ENCODE measurements around the gene MEF2B. TPM values are rescaled to one million over a fixed set of nuclear protein-coding genes. Genes with fewer than 3 reads are reported as not detected.
"Not testable (repeated sequence)": the region's sequence is repeated elsewhere in the genome, so short reads cannot be mapped to it uniquely, and the experiment has no call there.

Gene MEF2B
- total RNA-seq, 1 donor from 2014 or later, result 0.13 TPM

DNA sequence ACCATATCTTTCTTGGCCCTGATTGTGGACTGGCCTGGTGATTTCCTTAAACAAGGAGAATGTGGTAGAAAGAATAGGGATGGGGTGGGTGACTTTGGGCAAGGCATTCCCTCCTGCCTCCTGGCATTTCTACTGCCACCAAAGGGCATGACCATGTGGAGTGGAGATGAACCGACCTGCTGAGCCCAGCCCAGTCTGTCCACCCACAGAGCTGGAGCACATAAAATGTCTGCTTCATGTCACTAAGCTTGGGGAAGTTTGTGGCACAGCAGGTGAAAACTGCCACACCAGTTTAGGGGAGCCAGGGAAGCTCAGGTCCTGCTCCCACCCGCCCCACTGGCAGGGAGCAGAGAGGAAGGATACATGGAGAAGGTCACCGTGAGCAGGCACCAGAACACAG, 38.1 kb downstream of the MEF2B start:
- DNase-seq (ENCODE audit: low read depth, low spot score), result no peak

GRCh38 chr19:19126102-19126501, 44.0 kb downstream of the MEF2B start:
- DNase-seq (ENCODE audit: low read depth, low spot score), result no peak

DNA sequence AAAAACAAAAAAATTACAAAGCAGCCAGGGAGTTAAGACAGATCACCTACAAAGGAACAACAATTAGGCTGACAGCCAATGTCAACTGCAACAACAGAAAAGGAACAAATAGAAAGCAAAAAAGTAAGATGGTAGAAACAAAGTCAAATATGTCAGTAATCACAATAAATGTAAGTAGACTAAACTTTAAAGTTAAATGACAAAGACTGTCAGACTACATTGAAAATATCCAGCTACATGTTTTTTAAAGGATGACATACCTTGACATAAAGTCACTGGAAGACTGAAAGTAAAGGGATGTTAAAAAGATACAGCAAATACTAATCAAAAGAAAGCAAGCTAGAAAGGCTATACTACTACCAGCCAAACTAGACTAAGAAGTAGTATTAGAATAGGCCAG, 46.7 kb downstream of the MEF2B start:
- no peak for DNase-seq (ENCODE audit: low read depth, low spot score)

GRCh38 chr19:19122902-19123301, 47.2 kb downstream of the MEF2B start:
- no peak for DNase-seq (ENCODE audit: low read depth, low spot score)

GRCh38 chr19:19121371-19121770, 48.7 kb downstream of the MEF2B start:
- DNase-seq (ENCODE audit: low read depth, low spot score), result no peak

GRCh38 chr19:19120308-19121231, 49.5 kb downstream of the MEF2B start:
- DNase-seq (ENCODE audit: low read depth, low spot score), result no peak

DNA sequence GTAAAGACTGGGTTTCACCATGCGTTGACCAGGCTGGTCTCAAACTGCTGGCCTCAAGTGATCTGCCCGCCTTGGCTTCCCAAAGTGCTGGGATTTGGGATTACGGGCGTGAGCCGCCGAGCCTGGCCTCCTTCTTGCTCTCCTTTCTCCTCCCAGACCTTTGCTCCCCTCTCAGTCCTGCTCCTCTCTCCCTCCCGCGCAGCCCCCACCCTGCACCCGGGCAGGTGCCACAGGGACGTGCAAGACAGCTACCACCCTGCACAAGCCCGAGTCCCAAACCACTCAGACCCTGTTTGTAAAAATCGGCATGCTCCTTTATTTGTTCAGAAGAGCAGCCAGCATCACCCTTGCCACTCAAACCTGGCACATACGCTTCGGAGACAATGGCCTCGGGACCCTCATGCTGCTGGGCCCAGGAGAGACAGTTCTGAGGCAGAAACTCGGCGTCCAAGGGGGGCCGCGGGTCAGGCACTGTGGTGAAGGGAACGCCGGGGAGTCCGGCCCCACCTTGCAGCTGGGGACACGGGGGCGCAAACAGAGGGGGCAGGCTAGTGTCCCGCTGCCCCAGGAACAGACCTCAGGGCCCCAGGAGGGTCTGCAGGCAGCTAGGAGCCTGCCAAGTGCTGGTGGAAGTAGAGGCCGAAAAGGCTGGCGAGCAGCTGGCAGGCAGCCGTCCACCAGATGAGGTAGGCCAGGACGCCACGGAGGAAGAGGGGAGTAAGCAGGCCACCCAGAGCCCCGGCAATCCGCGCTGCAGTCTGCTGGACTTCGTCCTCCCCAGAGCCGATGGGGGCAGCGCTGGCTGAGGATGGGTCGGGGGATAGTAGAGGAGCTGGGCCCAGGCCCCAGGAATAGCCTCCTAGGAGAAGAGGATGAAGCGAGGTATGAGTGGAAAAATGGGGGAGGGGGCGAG, 50.5 kb downstream of the MEF2B start:
- no peak for DNase-seq (ENCODE audit: low read depth, low spot score)

DNA sequence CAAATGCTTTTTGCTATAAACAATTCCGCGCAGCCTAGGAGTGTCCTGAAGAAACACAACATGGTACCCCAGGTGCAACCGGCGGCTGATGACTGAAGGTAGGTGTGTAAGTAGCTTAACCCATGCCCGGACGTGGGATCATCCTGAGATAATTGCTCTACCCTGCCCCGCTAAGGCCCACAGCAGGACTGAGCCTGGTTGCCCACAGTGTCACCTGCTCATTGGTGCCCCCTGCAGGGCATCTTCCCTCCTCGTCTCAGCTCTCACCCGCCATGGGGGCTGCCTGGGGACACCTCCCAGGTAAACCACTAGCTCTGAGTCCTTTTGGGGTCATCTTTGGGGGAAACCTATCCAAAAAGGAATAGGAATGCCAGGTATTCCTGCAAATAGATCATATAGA, 54.1 kb downstream of the MEF2B start:
- DNase-seq (ENCODE audit: low read depth, low spot score), result no peak

GRCh38 chr19:19113040-19113626, 56.9 kb downstream of the MEF2B start:
- no peak for DNase-seq (ENCODE audit: low read depth, low spot score)

GRCh38 chr19:19111967-19112580, 58.0 kb downstream of the MEF2B start:
- no peak for DNase-seq (ENCODE audit: low read depth, low spot score)

DNA sequence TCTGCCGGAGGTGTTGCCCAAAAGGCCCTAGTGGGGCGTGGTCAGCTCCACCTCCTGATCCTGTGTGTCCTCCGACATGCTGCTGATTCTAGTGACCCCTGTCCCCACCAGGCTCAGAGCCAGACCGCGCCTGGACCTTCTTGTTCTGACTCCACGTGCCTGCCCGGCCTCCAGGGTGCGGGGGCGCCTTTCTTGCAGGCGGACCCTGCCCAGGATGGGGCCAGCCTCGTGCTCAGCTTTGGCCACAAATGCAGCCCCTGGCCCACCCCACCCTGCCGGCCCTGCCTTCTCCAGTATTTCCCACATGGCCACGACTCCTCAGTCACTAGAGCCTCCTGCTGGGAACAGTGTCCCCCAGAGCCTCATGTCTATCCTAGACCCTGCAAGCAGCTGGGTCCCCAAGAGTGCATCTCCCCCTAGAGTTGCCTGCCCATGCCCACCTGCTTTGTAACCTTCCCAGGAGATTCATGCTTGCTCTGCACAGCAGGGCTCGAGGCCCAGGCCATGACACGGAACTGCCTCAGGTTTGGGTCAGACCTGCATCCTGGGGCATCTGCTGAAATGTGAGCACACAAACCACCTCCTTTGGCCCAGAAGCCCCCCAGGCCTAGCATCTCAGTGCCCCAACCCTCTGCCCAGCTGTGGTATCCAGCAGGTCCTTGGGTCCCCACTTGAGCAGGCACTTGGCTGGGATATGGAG, 58.8 kb downstream of the MEF2B start:
- DNase-seq (ENCODE audit: low read depth, low spot score), result no peak

DNA sequence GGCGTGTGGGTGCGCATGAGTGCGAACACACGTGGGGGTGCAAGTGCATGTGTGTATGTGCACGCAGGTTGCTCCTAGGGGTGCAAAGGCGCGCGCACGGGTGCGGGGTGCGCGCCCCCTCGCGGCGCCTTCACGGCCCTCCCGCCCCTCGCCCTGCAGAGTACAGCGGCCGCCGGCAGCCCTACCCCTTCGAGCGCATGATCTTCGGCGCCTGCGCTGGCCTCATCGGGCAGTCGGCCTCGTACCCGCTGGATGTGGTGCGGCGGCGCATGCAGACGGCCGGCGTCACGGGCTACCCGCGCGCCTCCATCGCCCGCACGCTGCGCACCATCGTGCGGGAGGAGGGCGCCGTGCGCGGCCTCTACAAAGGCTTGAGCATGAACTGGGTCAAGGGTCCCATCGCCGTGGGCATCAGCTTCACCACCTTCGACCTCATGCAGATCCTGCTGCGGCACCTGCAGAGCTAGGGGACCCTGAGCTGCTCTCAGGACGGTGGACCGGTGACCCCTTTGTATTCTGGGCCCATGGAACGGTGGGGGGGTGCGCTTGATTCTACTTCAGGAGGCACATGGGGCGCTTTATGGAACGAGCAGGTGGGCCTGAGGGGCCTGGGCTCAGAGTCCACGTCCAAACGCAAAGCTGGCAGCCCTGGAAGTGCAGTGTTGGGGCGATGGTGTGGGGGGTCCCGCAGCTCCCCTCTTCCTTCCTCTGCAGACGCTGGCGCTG, 59.5 kb downstream of the MEF2B start:
- no peak for DNase-seq (ENCODE audit: low read depth, low spot score)

GRCh38 chr19:19109601-19110000, 60.5 kb downstream of the MEF2B start:
- DNase-seq (ENCODE audit: low read depth, low spot score), result no peak

- no peak for DNase-seq (ENCODE audit: low read depth, low spot score)
Measured at GRCh38 chr19:19107654-19108053, 62.4 kb downstream of the MEF2B start.

GRCh38 chr19:19106938-19107337, 63.1 kb downstream of the MEF2B start:
- not testable (repeated sequence) for DNase-seq (ENCODE audit: low read depth, low spot score)

- DNase-seq (ENCODE audit: low read depth, low spot score), result no peak
Measured at GRCh38 chr19:19106056-19106551, 64.0 kb downstream of the MEF2B start.

GRCh38 chr19:19105365-19106055, 64.6 kb downstream of the MEF2B start:
- DNase-seq (ENCODE audit: low read depth, low spot score), result no peak

DNA sequence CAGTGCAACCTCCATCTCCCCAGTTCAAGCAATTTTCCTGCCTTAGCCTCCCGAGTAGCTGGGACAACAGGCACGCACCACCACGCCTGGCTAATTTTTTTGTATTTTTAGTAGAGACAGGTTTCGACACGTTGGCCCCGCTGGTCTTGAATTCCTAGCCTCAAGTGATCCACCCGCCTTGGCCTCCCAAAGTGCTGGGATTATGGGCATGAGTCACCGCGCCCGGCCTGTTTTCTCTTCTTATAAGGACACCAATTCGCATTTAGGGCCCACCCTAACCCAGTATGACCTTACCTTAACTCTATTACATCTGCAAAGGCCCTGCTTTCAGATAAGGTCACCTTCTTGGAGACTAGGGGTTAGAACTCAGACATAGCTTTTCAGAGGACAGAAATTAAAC, 66.9 kb downstream of the MEF2B start:
- no peak for DNase-seq (ENCODE audit: low read depth, low spot score)

GRCh38 chr19:19102566-19102965, 67.5 kb downstream of the MEF2B start:
- DNase-seq (ENCODE audit: low read depth, low spot score), result not testable (repeated sequence)
